NCI-H187 treated with DMSO at 0.1 percent for 48 hours (cell line): ENCODE data around the gene GMPR.

ENCODE experiments used
- DNase-seq: peaks from one replicate; lab custom pipeline; 2025; lab: John Stamatoyannopoulos, UW

The GMPR gene

DNA sequence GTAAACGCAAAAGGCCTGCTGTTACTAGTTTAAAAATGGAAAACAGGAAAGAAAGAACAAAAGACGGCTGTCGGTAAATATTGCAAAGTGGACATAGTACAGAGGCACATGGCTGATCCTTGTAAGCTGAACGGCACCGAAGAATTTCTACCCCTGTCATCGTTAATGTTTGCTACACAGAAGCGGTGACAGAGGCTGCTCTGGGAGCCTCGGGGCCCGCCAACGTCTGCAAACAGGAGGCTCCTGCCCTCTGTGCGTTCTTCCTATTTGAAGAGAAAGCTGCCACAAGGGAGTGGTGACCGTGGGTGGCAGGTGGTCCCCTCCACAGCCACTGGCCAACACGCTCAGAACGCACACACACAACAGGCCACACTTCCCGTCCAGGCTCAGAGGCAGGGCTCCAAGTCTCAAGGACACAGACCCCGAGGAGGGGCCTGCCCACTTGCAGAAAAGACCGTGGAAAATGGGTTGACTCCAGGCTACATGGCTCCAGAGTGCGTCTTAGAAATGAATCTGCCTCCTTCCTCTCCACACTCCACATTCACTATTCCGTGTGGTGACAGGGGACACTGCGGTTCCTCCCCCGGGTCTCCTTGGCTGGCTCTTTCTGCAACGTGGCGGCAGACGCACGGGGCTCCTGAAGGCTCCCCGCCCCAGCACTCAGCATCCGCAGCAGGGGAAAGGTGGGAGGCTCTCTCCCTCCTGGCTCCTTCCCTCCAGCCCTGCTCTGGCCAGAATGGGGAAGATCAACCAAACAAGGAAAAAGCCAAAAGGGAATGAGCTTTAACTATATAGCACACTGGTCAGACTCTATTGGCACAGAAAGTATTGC, 64.5 kb downstream of the GMPR start:
- no peak for DNase-seq

DNA sequence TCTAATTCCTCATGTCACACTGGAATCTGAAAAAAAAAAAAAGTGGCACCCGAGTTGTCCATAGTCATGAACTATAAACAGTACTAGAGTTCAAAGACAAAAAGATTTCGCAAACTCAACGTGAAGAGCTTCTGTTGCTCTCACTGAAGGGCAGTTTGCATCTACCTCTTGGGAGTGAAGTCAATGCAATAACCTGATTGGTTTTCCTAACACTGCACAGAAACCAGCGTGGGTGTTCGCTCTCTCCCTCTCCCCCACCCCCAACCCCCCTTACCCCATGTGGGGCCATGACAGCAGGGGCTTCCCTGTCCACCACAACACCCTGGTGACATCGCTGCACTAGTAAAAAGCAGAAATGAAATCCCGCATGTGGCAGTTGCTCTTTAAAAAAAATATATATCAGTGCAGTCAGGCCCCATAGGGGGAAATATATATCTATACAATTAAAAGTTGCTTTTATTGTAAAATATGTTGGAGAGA, 66.9 kb downstream of the GMPR start:
- no peak for DNase-seq

DNA sequence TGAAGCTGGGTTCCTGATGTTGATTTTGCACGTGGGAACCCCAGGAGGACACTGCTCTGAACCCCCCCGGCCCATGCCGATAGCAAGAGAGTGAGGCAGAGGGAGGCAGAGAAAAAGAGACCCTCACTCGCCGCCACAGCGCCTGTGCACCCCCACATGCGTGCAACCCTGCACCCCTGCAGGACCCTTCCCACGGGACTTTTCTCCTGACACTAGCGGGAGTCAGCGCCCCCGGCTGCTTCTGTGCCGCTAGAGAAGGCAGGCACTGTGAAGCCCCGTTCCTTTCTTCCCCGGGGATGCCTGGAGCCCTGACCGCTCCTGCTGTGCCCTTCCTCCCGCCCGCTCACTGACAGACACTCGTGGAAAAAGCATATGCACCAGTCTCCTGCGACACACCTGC, 67.4 kb downstream of the GMPR start:
- no peak for DNase-seq

DNA sequence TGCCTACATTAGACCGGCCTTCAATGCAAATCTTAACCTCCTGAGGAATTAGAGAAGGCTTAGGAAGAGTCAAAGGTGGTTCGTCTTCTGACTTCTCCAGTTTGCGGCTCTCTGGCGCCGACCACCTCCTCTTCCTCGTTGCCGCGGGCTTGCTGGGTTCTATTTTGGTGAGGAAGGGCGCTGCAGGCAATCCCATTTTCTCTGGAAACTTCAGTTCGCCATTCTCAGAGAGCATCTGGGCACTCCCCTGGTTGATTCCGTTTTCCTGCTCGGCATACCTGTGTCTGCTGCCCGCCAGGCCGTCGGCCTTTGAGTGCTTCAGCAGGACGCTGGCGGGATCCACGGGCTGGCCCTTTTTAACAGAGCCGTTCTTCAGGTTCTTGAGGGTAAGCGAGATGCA, 67.9 kb downstream of the GMPR start:
- no peak for DNase-seq

DNA sequence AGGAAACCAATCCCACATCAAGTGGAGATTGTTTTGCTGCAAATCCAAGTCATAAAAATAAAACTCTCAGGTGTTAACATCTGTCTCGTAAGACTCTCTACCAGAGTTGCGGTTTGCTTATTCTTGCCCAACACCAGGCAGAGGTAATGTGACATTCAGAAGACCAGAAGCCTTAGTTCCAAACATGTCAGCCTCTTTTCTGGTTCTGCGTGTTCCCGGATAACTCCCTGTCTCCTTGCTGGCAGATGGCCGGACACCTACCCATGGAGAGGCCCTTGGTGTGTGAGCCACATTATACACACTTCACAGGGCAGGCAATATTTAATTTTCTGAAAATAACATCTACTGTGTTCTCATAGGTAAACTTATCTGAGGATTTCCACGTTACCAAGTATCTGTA, 73.4 kb downstream of the GMPR start:
- DNase-seq: no peak

DNA sequence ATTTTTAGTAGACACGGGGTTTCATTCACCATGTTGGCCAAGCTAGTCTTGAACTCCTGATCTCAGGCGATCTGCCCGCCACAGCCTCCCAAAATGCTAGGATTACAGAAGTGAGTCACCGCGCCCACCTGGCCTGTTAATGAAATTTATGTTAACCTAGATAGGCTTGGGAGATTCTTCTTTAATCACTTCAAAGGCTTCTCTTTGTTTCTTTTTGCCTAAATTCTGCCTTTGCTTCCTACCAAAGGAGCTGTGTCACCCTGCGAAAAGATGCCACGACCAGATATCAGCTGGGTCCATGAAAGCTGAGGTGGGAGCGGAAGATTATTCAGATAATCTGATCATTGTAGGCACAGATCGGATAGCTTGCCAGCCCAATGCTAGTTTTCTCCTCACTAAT, 75.3 kb downstream of the GMPR start:
- no peak for DNase-seq

DNA sequence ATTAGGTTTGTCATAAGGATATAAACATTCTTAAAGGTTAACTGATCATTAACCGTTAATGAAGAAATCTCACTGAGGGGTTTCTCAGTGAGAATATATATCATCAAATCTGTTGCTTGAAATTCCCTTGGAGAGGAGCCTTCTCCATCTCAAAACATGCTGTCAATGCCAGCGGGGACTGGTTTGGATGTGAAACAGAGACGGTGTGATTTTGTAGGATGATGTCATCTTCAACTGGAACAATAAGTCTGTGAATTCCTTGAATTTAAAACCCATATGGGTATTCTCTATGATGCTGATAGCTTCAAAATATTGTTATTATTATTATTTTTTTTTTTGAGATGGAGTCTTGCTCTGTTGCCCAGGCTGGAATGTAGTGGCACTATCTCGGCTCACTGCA, 75.9 kb downstream of the GMPR start:
- DNase-seq: no peak

DNA sequence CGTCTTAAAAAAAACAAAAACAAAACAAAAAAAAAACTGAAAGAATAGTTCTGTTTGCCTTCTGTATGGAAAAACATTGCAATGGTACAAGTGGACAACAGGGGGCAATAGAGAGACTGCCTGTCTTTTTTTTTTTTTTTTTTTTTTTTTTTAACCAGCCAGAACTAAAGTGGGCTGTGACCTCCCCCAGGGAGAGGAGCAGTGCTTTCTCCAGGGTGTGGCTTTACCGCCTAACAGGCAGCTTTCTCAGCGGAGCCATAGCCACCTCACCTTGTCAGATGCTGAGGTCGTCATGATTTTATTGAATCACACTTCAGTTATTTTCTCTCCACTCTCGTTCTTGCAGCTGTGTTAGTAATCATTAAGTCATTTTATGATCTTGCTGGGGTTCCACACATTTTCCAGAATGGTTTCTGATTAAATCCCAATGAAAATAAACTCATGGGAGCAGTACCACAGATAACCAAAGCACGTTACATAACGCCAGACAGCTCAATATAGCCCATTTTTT, 78.4 kb downstream of the GMPR start:
- no peak for DNase-seq

DNA sequence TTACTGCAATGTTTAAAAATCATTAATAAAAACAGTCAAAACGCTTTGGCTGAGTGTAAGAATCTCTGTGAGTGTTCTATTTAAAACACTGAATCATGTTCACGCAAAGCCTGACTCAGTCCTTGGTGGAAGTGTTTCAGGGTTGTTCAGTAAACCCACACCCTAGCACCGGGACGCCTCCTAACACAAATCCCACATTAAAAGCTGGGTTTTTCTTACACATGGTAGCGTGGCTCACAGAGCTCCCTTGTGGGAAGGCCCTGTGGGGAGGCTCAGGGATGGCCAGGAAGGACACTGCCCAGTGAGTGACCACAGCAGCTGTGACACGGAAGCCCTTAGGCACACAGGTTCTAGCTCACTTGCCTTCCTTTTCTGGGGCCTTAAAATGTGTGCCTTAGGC, 80.2 kb downstream of the GMPR start:
- no peak for DNase-seq

DNA sequence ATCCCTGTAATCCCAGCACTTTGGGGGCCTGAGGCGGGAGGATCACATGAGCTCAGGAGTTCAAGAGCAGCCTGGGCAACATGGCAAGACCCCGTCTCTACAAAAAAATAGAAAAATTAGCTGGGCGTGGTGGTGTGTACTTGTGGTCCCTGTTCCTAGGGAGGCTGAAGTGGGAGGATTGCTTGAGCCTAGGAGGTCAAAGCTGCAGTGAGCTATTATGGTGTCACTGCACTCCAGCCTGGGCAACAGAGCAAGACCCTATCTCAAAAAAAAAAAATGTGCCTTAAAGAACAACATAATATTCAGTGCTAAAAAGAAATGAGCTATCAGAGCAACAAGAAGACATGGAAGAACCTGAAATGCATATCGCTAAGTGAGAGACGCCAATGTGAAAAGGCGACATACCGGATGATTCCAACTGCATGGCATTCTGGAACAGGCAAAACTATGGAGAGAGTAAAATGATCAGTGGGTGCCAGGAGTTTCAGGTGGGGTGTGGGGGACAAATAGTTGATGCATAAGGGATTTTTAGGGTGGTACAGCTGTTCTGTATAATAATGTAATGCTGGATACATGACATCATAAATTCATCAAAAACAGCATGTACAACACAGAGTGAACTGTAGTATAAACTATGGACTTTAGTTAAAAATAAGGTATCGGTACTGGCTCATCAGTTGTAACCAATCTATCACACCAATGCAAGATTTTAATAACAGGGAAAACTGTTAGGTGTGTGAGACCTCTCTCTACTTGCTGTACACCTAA, 80.8 kb downstream of the GMPR start:
- no peak for DNase-seq

DNA sequence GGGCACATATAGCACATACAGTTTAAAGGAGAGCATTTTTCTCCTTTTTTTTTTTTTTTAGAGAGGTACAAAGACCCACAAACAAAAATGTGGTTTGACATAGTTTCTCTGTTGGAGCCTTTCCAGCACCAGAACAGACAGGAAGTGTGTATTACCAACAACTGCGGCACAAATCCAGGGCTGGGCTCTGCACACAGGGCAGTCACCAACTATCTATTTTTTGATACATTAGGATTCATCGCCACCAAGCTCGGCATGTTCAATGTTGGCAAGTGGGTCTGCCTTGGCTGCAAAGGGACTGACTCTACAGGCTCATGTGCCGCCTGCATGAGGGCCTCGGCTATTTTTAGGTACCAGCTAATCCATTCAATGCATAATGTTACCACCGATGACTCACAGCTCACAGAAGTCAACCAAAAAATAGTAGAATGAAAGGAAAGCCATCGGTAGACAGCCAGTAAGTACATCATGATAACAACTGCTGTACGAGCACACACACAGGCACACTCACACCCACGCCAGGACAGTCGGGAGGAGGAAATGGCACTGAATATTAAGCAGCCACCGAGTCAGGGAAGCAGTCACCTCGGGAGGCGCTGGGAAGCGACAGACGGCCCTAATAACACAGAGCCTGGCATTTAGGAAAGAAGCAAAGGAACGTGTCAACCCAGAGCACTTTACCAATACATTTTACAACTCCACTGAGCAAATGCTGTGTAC, 81.6 kb downstream of the GMPR start:
- DNase-seq: no peak

DNA sequence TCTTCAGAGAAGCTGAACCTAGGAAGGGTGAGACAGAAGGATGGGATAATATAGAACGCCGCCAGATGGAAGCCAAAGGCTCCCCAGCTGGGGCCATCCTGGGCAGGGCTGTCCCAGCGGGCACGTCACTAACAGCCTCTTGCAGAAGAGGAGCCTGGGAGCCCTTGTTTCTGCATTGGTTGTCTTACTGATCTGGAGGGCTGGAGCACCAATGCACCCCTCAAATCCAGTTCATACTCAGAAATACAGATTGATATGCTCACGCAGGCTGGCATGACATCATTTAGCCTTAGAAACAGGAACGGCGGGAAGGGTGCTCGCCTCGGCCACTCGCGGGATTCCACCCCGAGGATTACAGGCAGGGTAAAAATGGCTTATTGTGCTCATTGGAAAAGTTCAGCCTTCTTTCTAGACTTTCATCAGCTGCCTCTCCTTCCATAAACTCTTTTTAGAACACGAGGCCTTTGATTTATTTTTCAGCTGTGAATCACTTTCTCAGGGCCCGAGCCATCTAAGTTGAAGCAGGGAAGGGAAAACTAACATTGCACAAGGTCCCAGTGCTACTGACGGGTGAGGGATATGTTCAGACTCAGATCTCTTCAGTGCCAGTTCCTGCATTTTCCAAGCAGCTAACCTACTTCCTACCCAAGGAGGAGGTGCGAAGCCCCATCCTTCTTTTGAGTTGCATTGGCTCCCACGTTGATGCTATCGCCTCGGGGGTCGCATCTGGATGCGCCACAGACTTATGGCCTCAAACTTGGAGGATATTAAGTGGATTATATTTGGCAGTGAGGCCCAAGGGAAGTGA, 82.3 kb downstream of the GMPR start:
- DNase-seq: no peak

DNA sequence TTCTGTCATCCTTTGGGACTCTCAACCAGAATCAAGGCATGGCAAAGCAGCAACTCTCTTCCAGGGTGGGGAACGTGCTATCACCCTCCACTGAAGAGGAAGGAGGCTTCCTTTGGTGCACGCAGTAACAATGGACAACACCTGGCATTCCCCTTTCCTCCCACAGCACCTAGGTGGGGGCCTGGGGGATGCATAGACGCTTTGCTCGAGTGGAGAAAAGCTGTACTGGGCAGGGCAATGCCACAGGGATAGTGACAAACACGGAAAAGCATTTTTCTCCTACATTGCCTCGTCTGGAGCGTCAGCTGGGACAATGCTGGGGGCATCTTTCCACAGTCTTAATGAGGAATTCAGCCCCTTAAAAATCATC, 82.9 kb downstream of the GMPR start:
- no peak for DNase-seq

DNA sequence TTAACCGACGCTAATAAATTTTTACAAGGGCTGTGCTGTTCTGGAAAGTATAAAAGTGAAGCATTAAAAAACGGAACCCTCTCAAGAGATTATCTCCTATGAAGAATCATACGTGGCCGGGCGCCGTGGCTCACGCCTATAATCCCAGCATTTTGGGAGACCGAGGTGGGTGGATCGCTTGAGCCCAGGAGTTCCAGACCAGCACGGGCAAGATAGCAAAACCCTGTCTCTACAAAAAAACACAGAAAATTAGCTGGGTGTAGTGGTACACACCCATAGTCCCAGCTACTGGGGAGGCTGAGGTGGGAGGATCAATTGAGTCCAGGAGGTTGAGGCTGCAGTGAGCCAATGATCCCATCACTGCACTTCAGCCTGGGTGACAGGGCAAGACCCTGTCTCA, 83.4 kb downstream of the GMPR start:
- DNase-seq: no peak

DNA sequence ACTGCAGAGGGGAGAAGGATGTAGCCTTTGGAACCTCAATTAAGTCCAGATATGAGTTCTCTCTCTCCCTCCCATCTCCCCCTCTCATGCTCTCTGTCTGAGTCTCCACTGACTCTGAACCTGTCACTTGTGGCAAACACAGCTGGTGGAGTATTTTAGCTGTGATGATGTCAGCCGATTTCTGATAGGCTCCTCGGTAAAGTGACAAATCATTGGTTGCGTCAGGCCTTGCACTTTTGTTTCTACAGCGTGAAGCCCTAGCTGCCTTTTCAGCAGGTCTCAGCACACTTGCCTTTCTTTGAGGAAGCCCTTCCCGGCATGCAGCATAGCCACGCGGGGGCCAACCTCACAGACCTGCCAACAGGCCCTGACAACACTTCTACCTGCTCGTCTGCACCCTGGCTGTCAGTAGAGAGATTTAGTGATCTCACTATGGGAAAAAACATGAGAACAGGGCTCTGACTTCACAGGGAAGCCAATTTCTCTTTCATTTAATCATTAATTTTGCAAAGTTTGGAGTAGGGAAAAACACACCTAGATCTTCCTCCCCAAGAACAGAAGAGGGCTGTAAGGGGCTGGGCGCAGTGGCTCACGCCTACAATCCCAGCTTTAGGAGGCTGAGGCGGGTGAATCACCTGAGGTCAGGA, 84.4 kb downstream of the GMPR start:
- DNase-seq: peak; percentile 23

DNA sequence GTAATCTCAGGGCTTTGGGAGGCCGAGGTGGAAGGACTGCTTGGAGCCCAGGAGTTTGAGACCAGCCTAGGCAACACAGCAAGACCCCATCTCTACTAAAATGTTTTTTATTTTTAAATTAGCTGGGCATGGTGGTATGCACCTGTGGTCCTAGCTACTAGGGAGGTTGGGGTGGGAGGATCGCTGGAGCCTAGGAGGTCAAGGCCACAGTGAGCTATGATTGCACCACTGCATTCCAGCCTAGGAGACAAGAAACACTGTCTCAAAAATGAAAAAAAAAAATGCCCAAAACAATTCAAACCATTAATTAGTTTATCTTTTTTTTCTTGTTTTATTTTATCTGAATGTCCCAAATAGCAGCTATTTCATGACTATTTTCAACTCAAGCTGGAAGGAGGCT, 85.8 kb downstream of the GMPR start:
- no peak for DNase-seq

DNA sequence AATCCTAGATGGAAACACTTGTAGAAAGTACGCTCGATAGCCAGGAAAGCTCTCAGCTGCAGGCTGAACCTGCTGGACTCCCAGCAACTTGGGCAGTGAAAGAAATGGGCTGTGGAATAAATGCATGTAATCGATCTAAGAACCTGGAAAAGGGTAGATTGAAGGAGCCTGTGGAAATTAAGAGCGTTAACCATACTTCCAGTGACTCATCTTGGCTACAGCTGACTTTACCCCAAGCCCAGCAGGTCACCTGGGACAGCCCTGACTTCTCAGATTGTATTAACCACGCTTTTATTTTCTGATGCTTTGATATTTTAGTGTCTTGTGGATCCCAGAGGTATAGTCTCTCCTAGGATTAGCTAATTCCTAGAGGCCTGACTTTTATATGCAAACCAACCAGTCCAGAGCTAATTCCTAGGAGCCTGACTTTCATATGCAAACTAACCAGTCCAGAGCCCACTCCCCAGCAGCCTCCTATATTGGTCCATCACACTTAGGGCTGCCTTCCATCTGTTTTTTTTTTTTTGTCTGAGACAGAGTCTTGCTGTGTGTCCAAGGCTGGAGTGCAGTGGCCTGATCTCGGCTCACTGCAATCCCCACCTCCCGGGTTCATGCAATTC, 86.3 kb downstream of the GMPR start:
- DNase-seq: no peak

DNA sequence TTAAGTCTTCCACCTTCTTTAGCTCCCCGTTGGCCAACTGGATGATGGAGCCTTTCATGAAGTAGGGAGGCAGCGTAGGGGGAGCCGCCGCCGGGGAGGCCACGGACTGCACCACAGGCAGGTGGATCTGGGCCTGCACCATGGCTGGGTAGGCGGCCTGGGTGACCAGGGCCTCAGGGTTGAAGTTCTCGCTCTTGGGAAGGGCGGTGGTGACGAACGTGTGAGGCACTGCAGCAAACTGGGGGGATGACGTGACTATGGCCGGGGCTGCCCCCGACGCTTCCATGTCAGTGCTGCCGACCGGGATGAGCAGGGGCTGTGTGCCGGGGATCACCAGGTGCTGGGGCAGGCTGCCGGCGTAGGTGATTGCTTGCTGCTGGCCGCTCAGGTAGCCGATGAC, 88.1 kb downstream of the GMPR start:
- DNase-seq: no peak

DNA sequence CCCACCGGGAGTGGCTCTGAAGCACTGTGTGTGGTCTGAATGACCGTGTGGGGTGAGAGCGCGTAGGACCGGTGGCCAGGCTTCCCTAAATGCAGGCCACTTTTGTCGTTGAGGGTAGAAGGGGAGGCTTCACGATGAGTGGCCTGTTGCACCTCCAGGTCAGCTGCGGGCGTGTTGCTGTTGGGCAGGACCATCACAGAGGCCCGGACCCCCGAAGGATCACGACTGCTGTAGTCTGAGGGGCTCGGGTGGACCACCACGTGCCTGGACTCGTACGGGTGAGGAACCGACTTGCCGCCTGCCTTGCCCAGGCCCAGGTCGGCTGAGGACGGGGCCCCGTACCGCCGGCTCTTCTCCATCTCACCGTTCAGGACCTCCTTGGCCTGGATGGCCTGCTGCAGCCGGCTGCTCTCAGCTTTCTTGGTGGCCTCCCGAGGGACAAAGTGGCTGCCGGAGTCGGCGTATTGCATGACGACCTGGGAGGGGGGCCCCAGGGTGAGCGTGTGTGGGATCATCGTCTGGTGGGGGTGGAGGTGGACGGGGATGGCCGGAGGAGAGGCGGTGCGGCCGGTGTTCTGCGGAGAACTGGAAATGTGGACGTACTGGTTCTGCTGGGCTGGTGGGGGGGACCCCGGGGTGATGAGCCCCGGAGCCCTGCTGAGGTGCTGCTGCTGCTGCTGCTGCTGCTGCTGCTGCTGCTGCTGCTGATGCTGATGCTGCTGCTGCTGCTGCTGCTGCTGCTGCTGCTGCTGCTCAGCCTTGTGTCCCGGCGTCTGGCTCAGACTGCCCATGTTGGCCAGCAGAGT, 88.8 kb downstream of the GMPR start:
- DNase-seq: no peak

DNA sequence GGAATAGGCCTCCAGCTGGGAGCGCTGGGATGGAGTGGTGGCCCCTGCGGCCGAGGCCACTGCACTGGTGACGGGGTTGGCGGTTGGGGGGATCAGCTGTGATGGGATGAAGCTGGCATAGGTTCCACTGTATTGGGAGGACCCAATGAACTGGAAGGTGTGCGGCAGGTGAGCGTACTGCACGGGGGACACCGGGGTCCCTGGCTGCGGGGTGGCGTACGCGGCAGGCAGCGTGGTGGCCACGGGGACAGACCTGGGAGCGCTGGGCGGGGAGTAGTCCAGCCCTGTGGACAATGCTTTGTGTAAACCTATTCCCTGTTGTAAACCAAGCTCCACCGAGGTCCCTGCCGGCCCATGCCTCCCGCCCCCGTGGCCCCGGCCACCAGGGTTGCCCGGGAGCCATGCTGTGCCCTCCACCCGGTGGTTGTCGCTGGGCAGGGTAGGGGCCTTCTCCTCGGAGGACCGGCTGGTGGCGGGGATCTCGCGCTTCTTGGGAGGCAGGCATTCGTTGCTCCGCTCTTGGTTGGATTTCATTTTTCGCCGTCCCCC, 89.5 kb downstream of the GMPR start:
- no peak for DNase-seq
